Left lung (tissue), 10 donors: Measurements from ENCODE around the gene AP1M2. TPM values are rescaled to one million over a fixed set of nuclear protein-coding genes. Genes with fewer than 3 reads are reported as not detected.
A peak's percentile ranks its signal among the peaks of the same experiment; 100 is the strongest.

Source experiments
- ATAC-seq: fragments of 200-7000 bp; cut with Tn5 transposase; one replicate; pipeline ENCODE4 v1.9.1; 2020; ENCODE audit warnings: moderate library complexity
- DNase-seq, 4 donors: peaks; one replicate each; pipeline ENCODE4 v3.0.0-alpha.2; 2013 to 2020
- H3K27ac ChIP-seq, 2 donors: fragments of 200-600 bp; sonication (generic) in 1 of 2; one replicate each; pipeline versions ENCODE4 v1.5.0 to v1.8.0; 2020 to 2021
- H3K27me3 ChIP-seq, 2 donors: fragments of 200-600 bp; sonication (generic) in 1 of 2; one replicate each; pipeline versions ENCODE4 v1.5.0 to v1.8.0; 2020 to 2021
- H3K36me3 ChIP-seq, 2 donors: fragments of 200-600 bp; sonication (generic) in 1 of 2; one replicate each; pipeline versions ENCODE4 v1.5.0 to v1.8.0; 2020 to 2021
- H3K4me1 ChIP-seq, 2 donors: fragments of 200-600 bp; one replicate each; pipeline ENCODE4 v1.8.0; 2021
- H3K4me3 ChIP-seq, 2 donors: fragments of 200-600 bp; sonication (generic) in 1 of 2; one replicate each; pipeline versions ENCODE4 v1.5.0 to v1.8.0; 2020 to 2021; ENCODE audit warnings: mild to moderate bottlenecking in 1 of 2
- H3K9me3 ChIP-seq, 2 donors: fragments of 200-600 bp; sonication (generic) in 1 of 2; one replicate each; pipeline versions ENCODE4 v1.5.0 to v1.8.0; 2020 to 2021
- CTCF ChIP-seq, 2 donors: fragments of 200-600 bp; sonication (generic) in 1 of 2; IDR thresholded peaks; one replicate each; pipeline versions ENCODE4 v1.5.0 to v1.8.0; 2021; ENCODE audit warnings: antibody characterized with exemption in 2 of 2
- intact Hi-C, 2 donors: fragments of 100-400 bp; cut with DNase I; formaldehyde crosslinking; loops; one replicate each; pipeline versions ENCODE4 v1.11.2 to v1.14.2; 2022
- polyA plus RNA-seq, 6 donors: library from polyadenylated mRNA; unstranded; fragments of 120-200 nt; gene quantifications; one replicate each; pipeline ENCODE4 v1.2.1, GENCODE V29; 2013; ENCODE audit not compliant: insufficient read length in 6 of 6
- total RNA-seq, 2 donors: library from RNA; stranded (reverse); fragmentation: NEBNext Ultra II Directional; extraction: Animal tissue kit (Norgen Biotek cat#: 25700); gene quantifications; one replicate each; pipeline ENCODE4 v1.2.1, GENCODE V29; 2021
- donor health status: DM: no; HTN: yes; CAD: no.
- donor health status: DM: no; HTN: no; CAD: no.

AP1M2 gene
- total and polyA plus RNA-seq, 8 donors, result 31.6 to 65.2 (median 37.1) TPM

GRCh38 chr19:10549733-10550132 is 37.4 kb downstream of the AP1M2 start:
- H3K36me3 ChIP-seq, result peaks cover 0 to 84% of the 10 kb centered on the region in 2 donors

GRCh38 chr19:10548746-10549276 is 38.3 kb downstream of the AP1M2 start:
- peaks cover 0 to 75% of the 10 kb centered on the region in 2 donors for H3K36me3 ChIP-seq

More at GRCh38 chr19:10549733-10550132, 37.4 kb downstream of the AP1M2 start:
- no peak overlapping the region for H3K27ac ChIP-seq
- intact Hi-C loops, result no loop called here
- H3K9me3 ChIP-seq, result no peaks in the 10 kb centered on the region
- DNase-seq (no peak), ATAC-seq (no peak)
- H3K4me3 ChIP-seq, result no peak overlapping the region
- H3K4me1 ChIP-seq, result peaks cover 3 to 19% of the 10 kb centered on the region in 2 donors
- no peaks in the 10 kb centered on the region for H3K27me3 ChIP-seq
- no peak for TF ChIP-seq CTCF (IDR thresholded peaks at IDR 0.05)

GRCh38 chr19:10546817-10547216 is 40.3 kb downstream of the AP1M2 start:
- no peak overlapping the region for H3K4me3 ChIP-seq
- no peaks in the 10 kb centered on the region for H3K9me3 ChIP-seq
- H3K27me3 ChIP-seq, result no peaks in the 10 kb centered on the region
- peaks cover 0 to 55% of the 10 kb centered on the region in 2 donors for H3K36me3 ChIP-seq
- TF ChIP-seq CTCF (IDR thresholded peaks at IDR 0.05), result no peak
- intact Hi-C loops, result no loop called here
- ATAC-seq (no peak), DNase-seq (no peak)
- no peak overlapping the region for H3K27ac ChIP-seq
- peaks cover 7 to 28% of the 10 kb centered on the region in 2 donors for H3K4me1 ChIP-seq

More at GRCh38 chr19:10548746-10549276, 38.3 kb downstream of the AP1M2 start:
- H3K4me1 ChIP-seq, result peaks cover 7 to 24% of the 10 kb centered on the region in 2 donors
- intact Hi-C loops, result no loop called here
- H3K27me3 ChIP-seq, result no peaks in the 10 kb centered on the region
- ATAC-seq (no peak), DNase-seq (no peak)
- no peak overlapping the region for H3K4me3 ChIP-seq
- H3K27ac ChIP-seq, result no peak overlapping the region
- TF ChIP-seq CTCF (IDR thresholded peaks at IDR 0.05), result no peak
- no peaks in the 10 kb centered on the region for H3K9me3 ChIP-seq

GRCh38 chr19:10544753-10545251 is 42.3 kb downstream of the AP1M2 start:
- Histone ChIP-seq H3K36me3 (peaks cover 0 to 35% of the 10 kb centered on the region in 2 donors), H3K27me3 (no peaks in the 10 kb centered on the region), H3K4me1 (peaks cover 7 to 34% of the 10 kb centered on the region in 2 donors), H3K4me3 (peak overlapping the region; percentile 87 to 92), H3K9me3 (no peaks in the 10 kb centered on the region), H3K27ac (peak overlapping the region in 1 of 2 donors; percentile 1)
- no peak for ATAC-seq
- peak in 1 of 4 donors; percentile 75 for DNase-seq
- TF ChIP-seq CTCF (IDR thresholded peaks at IDR 0.05), result no peak
- intact Hi-C loops, result no loop called here

- Histone ChIP-seq H3K4me1 (peaks cover 7 to 36% of the 10 kb centered on the region in 2 donors), H3K27me3 (no peaks in the 10 kb centered on the region), H3K36me3 (peaks cover 0 to 30% of the 10 kb centered on the region in 2 donors), H3K4me3 (peak overlapping the region; percentile 87 to 92), H3K9me3 (no peaks in the 10 kb centered on the region), H3K27ac (peak overlapping the region; percentile 77 to 85)
- TF ChIP-seq CTCF (IDR thresholded peaks at IDR 0.05), result no peak
- ATAC-seq, result peak; percentile 51
- DNase-seq, result peak in 1 of 4 donors; percentile 81
- intact Hi-C loops, result no loop called here
These were observed 42.8 kb downstream of the AP1M2 start for GRCh38 chr19:10544242-10544752.
